GM23338 (cell line): ENCODE data around the gene EIF2B5. TPM values are rescaled to one million over a fixed set of nuclear protein-coding genes. Genes with fewer than 3 reads are reported as not detected.

Source experiments
- ATAC-seq: fragments of 200-7000 bp; cut with Tn5 transposase; 3 replicates; pipeline ENCODE4 v1.9.1; 2020
- DNase-seq: peaks from one replicate; pipeline ENCODE4 v3.0.0-alpha.2; 2015; ENCODE audit warnings: low spot score
- H2AFZ ChIP-seq: fragments of 200-600 bp; sonication (generic); 2 replicates; pipeline ENCODE4 v1.8.0; 2016; ENCODE audit warnings: antibody characterized with exemption, mild to moderate bottlenecking, moderate library complexity
- H3F3A ChIP-seq: fragments of 200-600 bp; sonication (generic); replicated peaks from 2 replicates; pipeline ENCODE4 v1.8.0; 2017; ENCODE audit warnings: antibody characterized with exemption, mixed run types, low read depth
- H3K27ac ChIP-seq: fragments of 200-600 bp; sonication (generic); 2 replicates; pipeline ENCODE4 v1.6.1; 2016; ENCODE audit warnings: low read depth
- H3K27me3 ChIP-seq: fragments of 200-600 bp; sonication (generic); 2 replicates; pipeline ENCODE4 v1.8.0; 2016; ENCODE audit warnings: mild to moderate bottlenecking, mixed run types, moderate library complexity; ENCODE audit not compliant: insufficient read depth
- H3K36me3 ChIP-seq: fragments of 200-600 bp; sonication (generic); 2 replicates; pipeline ENCODE4 v1.8.0; 2016; ENCODE audit warnings: mild to moderate bottlenecking; ENCODE audit not compliant: insufficient read depth
- H3K4me1 ChIP-seq: fragments of 200-600 bp; sonication (generic); 2 replicates; pipeline ENCODE4 v1.8.0; 2016; ENCODE audit warnings: mild to moderate bottlenecking, moderate library complexity; ENCODE audit not compliant: insufficient read depth
- H3K4me2 ChIP-seq: fragments of 200-600 bp; sonication (generic); 2 replicates; pipeline ENCODE4 v1.7.1; 2017; ENCODE audit warnings: mixed run types
- H3K4me3 ChIP-seq: fragments of 200-600 bp; sonication (generic); 2 replicates; pipeline ENCODE4 v1.6.1; 2016; ENCODE audit warnings: mixed run types
- H3K79me2 ChIP-seq: fragments of 200-600 bp; sonication (generic); replicated peaks from 2 replicates; pipeline ENCODE4 v1.8.0; 2017; ENCODE audit warnings: mild to moderate bottlenecking; ENCODE audit not compliant: insufficient read depth
- H3K9me2 ChIP-seq: fragments of 200-600 bp; sonication (generic); 2 replicates; pipeline ENCODE4 v1.8.0; 2017; ENCODE audit not compliant: insufficient read depth
- H4K20me1 ChIP-seq: fragments of 200-600 bp; sonication (generic); replicated peaks from 2 replicates; pipeline ENCODE4 v1.8.0; 2017; ENCODE audit warnings: mild to moderate bottlenecking; ENCODE audit not compliant: insufficient read depth
- H3K27ac Mint-ChIP-seq: 2 replicates; pipeline ENCODE4 v1.8.0; 2020; ENCODE audit warnings: inconsistent platforms, mild to moderate bottlenecking, moderate library complexity, mixed read lengths
- H3K27me3 Mint-ChIP-seq: 3 replicates; pipeline ENCODE4 v1.8.0; 2022; ENCODE audit warnings: low read depth, mild to moderate bottlenecking, moderate library complexity, mixed read lengths, inconsistent platforms; ENCODE audit not compliant: insufficient read depth, poor library complexity
- H3K36me3 Mint-ChIP-seq: 3 replicates; pipeline ENCODE4 v1.8.0; 2021; ENCODE audit warnings: low read depth, mild to moderate bottlenecking, inconsistent platforms, moderate library complexity, mixed read lengths
- H3K4me1 Mint-ChIP-seq: 3 replicates; pipeline ENCODE4 v1.8.0; 2020; ENCODE audit warnings: mild to moderate bottlenecking, inconsistent platforms, mixed read lengths
- H3K4me3 Mint-ChIP-seq: 3 replicates; pipeline ENCODE4 v1.8.0; 2021; ENCODE audit warnings: moderate library complexity, mild to moderate bottlenecking, inconsistent platforms, mixed read lengths
- H3K9me3 Mint-ChIP-seq: 3 replicates; pipeline ENCODE4 v1.8.0; 2020; ENCODE audit warnings: moderate library complexity, mild to moderate bottlenecking, inconsistent platforms, mixed read lengths
- CREB1 ChIP-seq: fragments of 250-450 bp; sonication (Bioruptor Pico); IDR thresholded peaks from 2 replicates; pipeline ENCODE4 v1.5.0; 2020; ENCODE audit warnings: low read depth, mild to moderate bottlenecking, moderate library complexity
- CTCF ChIP-seq, 2 experiments: fragments of 200-600 bp in 1 of 2; sonication (generic) in 1 of 2; conservative IDR thresholded peaks; 2 replicates each; pipeline versions ENCODE4 v1.5.1 to v1.6.1; 2016 to 2017; ENCODE audit warnings: antibody characterized with exemption in 2 of 2, low read depth in 2 of 2, mild to moderate bottlenecking in 2 of 2, moderate library complexity in 1 of 2
- EZH2 ChIP-seq: fragments of 200-600 bp; sonication (generic); IDR thresholded peaks from one replicate; pipeline ENCODE4 v1.8.0; 2017; ENCODE audit warnings: antibody characterized with exemption, mild to moderate bottlenecking, low read depth; ENCODE audit not compliant: unreplicated experiment
- JUNB ChIP-seq: IDR thresholded peaks from one replicate; pipeline ENCODE4 v1.6.1; 2016; ENCODE audit warnings: antibody characterized with exemption; ENCODE audit not compliant: unreplicated experiment
- POLR2AphosphoS5 ChIP-seq: IDR thresholded peaks from 2 replicates; pipeline ENCODE4 v1.6.1; 2016; ENCODE audit warnings: antibody characterized with exemption, low read depth
- REST ChIP-seq: IDR thresholded peaks from one replicate; pipeline ENCODE4 v1.6.1; 2018; ENCODE audit warnings: antibody characterized with exemption; ENCODE audit not compliant: unreplicated experiment
- STAT1 ChIP-seq: IDR thresholded peaks from one replicate; pipeline ENCODE4 v1.6.1; 2016; ENCODE audit warnings: antibody characterized with exemption; ENCODE audit not compliant: unreplicated experiment
- ZNF114 ChIP-seq: fragments of 250-450 bp; sonication (Bioruptor Pico); IDR thresholded peaks from 2 replicates; pipeline ENCODE4 v1.5.0; 2020; ENCODE audit warnings: mild to moderate bottlenecking, moderate library complexity
- polyA plus RNA-seq: library from polyadenylated mRNA; unstranded; fragments of >200 nt; fragmentation: Nextera tagmentation; extraction: Ambion mirVana; gene quantifications from 2 replicates; pipeline ENCODE4 v1.2.1, GENCODE V29; 2016
- total RNA-seq: library from RNA; depleted of rRNA; stranded (reverse); fragments of >200 nt; shearing (Covaris generic); gene quantifications from 2 replicates; pipeline ENCODE4 v1.2.3, GENCODE V29; 2014

The EIF2B5 gene
- total and polyA plus RNA-seq, 2 experiments from 2014 or later = 26.4 to 43.3 TPM

- peaks cover 64% of the 10 kb centered on the region for H3K36me3 Mint-ChIP-seq
- H2AFZ ChIP-seq = no peak overlapping the region
- H3K4me3 ChIP-seq = no peak overlapping the region
- no peak overlapping the region; the same call in 1 of the 2 replicates for H3K27ac ChIP-seq
- ATAC-seq (no peak), DNase-seq (no peak)
- H3K27ac Mint-ChIP-seq = no peak overlapping the region
- H3K4me2 ChIP-seq = no peak overlapping the region
- no peaks in the 10 kb centered on the region for H3K9me3 Mint-ChIP-seq
- H4K20me1 ChIP-seq = peaks cover 7% of the 10 kb centered on the region
- TF ChIP-seq POLR2AphosphoS5 = no peak
- TF ChIP-seq EZH2 = no peak
- TF ChIP-seq STAT1 = no peak
- no peak for TF ChIP-seq CREB1 (CRISPR knock-in tag)
- no peak for TF ChIP-seq CTCF (conservative IDR thresholded peaks at IDR 0.05; ENCODE audit: low read depth in 2 of 2)
- H3F3A ChIP-seq = no peaks in the 10 kb centered on the region
- H3K4me1 Mint-ChIP-seq = peaks cover 10% of the 10 kb centered on the region; the same call in 2 of the 3 replicates
- H3K4me1 ChIP-seq = no peaks in the 10 kb centered on the region
- peaks cover 10% of the 10 kb centered on the region for H3K27me3 Mint-ChIP-seq
- H3K4me3 Mint-ChIP-seq = no peak overlapping the region
- H3K27me3 ChIP-seq = no peaks in the 10 kb centered on the region
- H3K79me2 ChIP-seq = no peaks in the 10 kb centered on the region
- 0 out of 2 replicates have a peak, but pooled peaks cover 8% of the 10 kb centered on the region for H3K36me3 ChIP-seq
- H3K9me2 ChIP-seq = no peaks in the 10 kb centered on the region
These were observed 33.4 kb downstream of the EIF2B5 start for GRCh38 chr3:184168363-184169120.

- 0 out of 2 replicates have a peak, but pooled peaks cover 5% of the 10 kb centered on the region for H3K36me3 ChIP-seq
- no peak for ATAC-seq
- peak; percentile 36 for DNase-seq
- no peak for TF ChIP-seq CTCF (conservative IDR thresholded peaks at IDR 0.05; ENCODE audit: low read depth in 2 of 2)
- no peak for TF ChIP-seq ZNF114
- no peak for TF ChIP-seq JUNB
- TF ChIP-seq REST = no peak
- TF ChIP-seq CREB1 (CRISPR knock-in tag) = no peak
- TF ChIP-seq POLR2AphosphoS5 = no peak
These were observed 35.0 kb downstream of the EIF2B5 start for GRCh38 chr3:184169896-184170875.

More at GRCh38 chr3:184169896-184170875, 35.0 kb downstream of the EIF2B5 start:
- Histone ChIP-seq H3K27ac (no peak overlapping the region), H3K4me3 (no peak overlapping the region), H3K79me2 (peaks cover 3% of the 10 kb centered on the region), H4K20me1 (peaks cover 7% of the 10 kb centered on the region), H3F3A (no peaks in the 10 kb centered on the region), H3K4me1 (no peaks in the 10 kb centered on the region), H3K27me3 (no peaks in the 10 kb centered on the region), H3K9me2 (no peaks in the 10 kb centered on the region), H3K4me2 (no peak overlapping the region), H2AFZ (no peak overlapping the region)
- Mint-ChIP-seq H3K4me1 (peaks cover 13% of the 10 kb centered on the region; the same call in 2 of the 3 replicates), H3K36me3 (peaks cover 49% of the 10 kb centered on the region), H3K27ac (no peak overlapping the region; the same call in 1 of the 2 replicates), H3K27me3 (peaks cover 8% of the 10 kb centered on the region), H3K4me3 (no peak overlapping the region), H3K9me3 (no peaks in the 10 kb centered on the region)
